MCF 10A (cell line): Measurements from ENCODE around the gene FOXP1. TPM values are rescaled to one million over a fixed set of nuclear protein-coding genes. Genes with fewer than 3 reads are reported as not detected.

ENCODE experiments used
- BruUV-seq: library from RNA; stranded (reverse); fragments of 400-500 nt; replicated peaks from 2 replicates; lab custom pipeline; 2021; lab: Mats Ljungman, UMichigan
- CTCF ChIA-PET: fragments of 300-600 bp; sonication (Branson Sonifier 250); formaldehyde crosslinking; extraction: SDS; loops from one replicate; lab custom pipeline; 2021; ENCODE audit warnings: antibody characterized with exemption, inconsistent platforms; lab: Yijun Ruan, JAX
- POLR2A ChIA-PET: fragments of 300-600, 350-650 bp; sonication (Branson Sonifier 250); formaldehyde crosslinking; extraction: SDS; loops from one replicate; lab custom pipeline; 2020; ENCODE audit warnings: antibody characterized with exemption, inconsistent platforms; lab: Yijun Ruan, JAX
- DNase-seq: peaks from one replicate; pipeline ENCODE4 v3.0.0-alpha.2; 2018; ENCODE audit not compliant: unreplicated experiment
- H3K27ac Mint-ChIP-seq: one replicate; pipeline ENCODE4 v1.8.0; 2022; ENCODE audit warnings: mild to moderate bottlenecking, low read depth, mixed read lengths; ENCODE audit not compliant: unreplicated experiment
- H3K27me3 Mint-ChIP-seq: one replicate; pipeline ENCODE4 v1.8.0; 2022; ENCODE audit warnings: mixed read lengths; ENCODE audit not compliant: insufficient read depth, unreplicated experiment
- H3K36me3 Mint-ChIP-seq: one replicate; pipeline ENCODE4 v1.8.0; 2022; ENCODE audit warnings: mild to moderate bottlenecking, moderate library complexity, mixed read lengths; ENCODE audit not compliant: insufficient read depth, unreplicated experiment
- H3K4me1 Mint-ChIP-seq: one replicate; pipeline ENCODE4 v1.8.0; 2022; ENCODE audit warnings: mixed read lengths; ENCODE audit not compliant: insufficient read depth, unreplicated experiment
- H3K4me3 Mint-ChIP-seq: one replicate; pipeline ENCODE4 v1.8.0; 2022; ENCODE audit warnings: mild to moderate bottlenecking, moderate library complexity, mixed read lengths; ENCODE audit not compliant: unreplicated experiment
- H3K9me3 Mint-ChIP-seq: one replicate; pipeline ENCODE4 v1.8.0; 2022; ENCODE audit warnings: mixed read lengths; ENCODE audit not compliant: unreplicated experiment
- intact Hi-C: fragments of 100-400 bp; cut with micrococcal nuclease; formaldehyde crosslinking; loops from 2 replicates; pipeline ENCODE4 v1.14.1; 2022
- total RNA-seq: library from RNA; stranded (reverse); gene quantifications from 2 replicates; pipeline ENCODE4 v1.2.3, GENCODE V29; 2022
- TF ChIP-seq, protein P1 (sequence below): fragments of 200-600 bp; IDR thresholded peaks from one replicate; pipeline ENCODE4 v1.8.0; 2022; ENCODE audit warnings: antibody characterized with exemption, mild to moderate bottlenecking; ENCODE audit not compliant: unreplicated experiment

Gene FOXP1
- total RNA-seq, 1 experiment from 2014 or later, result 49.0 TPM

- H3K9me3 Mint-ChIP-seq, result no peaks in the 10 kb centered on the region
- POLR2A ChIA-PET, result no interaction called here
- H3K27me3 Mint-ChIP-seq, result no peaks in the 10 kb centered on the region
- peaks cover 23% of the 10 kb centered on the region for H3K4me1 Mint-ChIP-seq
- TF ChIP-seq, protein P1, sequence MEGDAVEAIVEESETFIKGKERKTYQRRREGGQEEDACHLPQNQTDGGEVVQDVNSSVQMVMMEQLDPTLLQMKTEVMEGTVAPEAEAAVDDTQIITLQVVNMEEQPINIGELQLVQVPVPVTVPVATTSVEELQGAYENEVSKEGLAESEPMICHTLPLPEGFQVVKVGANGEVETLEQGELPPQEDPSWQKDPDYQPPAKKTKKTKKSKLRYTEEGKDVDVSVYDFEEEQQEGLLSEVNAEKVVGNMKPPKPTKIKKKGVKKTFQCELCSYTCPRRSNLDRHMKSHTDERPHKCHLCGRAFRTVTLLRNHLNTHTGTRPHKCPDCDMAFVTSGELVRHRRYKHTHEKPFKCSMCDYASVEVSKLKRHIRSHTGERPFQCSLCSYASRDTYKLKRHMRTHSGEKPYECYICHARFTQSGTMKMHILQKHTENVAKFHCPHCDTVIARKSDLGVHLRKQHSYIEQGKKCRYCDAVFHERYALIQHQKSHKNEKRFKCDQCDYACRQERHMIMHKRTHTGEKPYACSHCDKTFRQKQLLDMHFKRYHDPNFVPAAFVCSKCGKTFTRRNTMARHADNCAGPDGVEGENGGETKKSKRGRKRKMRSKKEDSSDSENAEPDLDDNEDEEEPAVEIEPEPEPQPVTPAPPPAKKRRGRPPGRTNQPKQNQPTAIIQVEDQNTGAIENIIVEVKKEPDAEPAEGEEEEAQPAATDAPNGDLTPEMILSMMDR, result no peak
- H3K36me3 Mint-ChIP-seq, result no peaks in the 10 kb centered on the region
- no peak overlapping the region for H3K4me3 Mint-ChIP-seq
- H3K27ac Mint-ChIP-seq, result no peak overlapping the region
- intact Hi-C loops, result no loop called here
- CTCF ChIA-PET, result no interaction called here
- BruUV-seq, result no TSS peak
- no peak for DNase-seq
Measured at GRCh38 chr3:71127844-71128243, 455.7 kb downstream of the FOXP1 start.

GRCh38 chr3:71127052-71127831 is 456.3 kb downstream of the FOXP1 start:
- BruUV-seq, result no TSS peak
- no peaks in the 10 kb centered on the region for H3K27me3 Mint-ChIP-seq
- TF ChIP-seq, protein P1, result no peak
- ChIA-PET CTCF (no interaction called here), POLR2A (no interaction called here)
- no peaks in the 10 kb centered on the region for H3K9me3 Mint-ChIP-seq
- intact Hi-C loops, result no loop called here
- H3K4me1 Mint-ChIP-seq, result peaks cover 23% of the 10 kb centered on the region
- H3K36me3 Mint-ChIP-seq, result no peaks in the 10 kb centered on the region
- no peak overlapping the region for H3K4me3 Mint-ChIP-seq
- DNase-seq, result no peak
- no peak overlapping the region for H3K27ac Mint-ChIP-seq

DNA sequence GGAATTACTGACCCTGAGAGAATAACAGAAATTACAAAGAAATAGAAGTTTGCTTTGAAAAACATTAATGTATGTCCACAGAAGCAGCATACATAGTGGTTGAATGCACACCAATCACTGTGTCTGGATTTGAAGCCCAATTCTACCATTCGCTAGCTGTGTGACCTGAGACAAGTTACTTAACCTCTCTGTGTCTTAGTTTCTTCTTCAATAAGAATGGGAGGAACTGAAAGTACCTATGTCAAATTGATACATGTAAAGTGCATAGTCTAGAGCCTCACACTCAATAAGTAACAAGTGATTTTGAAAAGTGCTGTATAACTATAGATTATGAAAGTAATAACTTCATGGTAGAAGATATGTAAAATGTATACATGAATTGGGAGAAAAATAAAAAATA is 457.8 kb downstream of the FOXP1 start:
- intact Hi-C loops, result no loop called here
- no peak overlapping the region for H3K27ac Mint-ChIP-seq
- no peaks in the 10 kb centered on the region for H3K9me3 Mint-ChIP-seq
- no peaks in the 10 kb centered on the region for H3K27me3 Mint-ChIP-seq
- H3K4me3 Mint-ChIP-seq, result no peak overlapping the region
- TF ChIP-seq, protein P1, result no peak
- H3K36me3 Mint-ChIP-seq, result no peaks in the 10 kb centered on the region
- ChIA-PET CTCF (no interaction called here), POLR2A (no interaction called here)
- no TSS peak for BruUV-seq
- peaks cover 20% of the 10 kb centered on the region for H3K4me1 Mint-ChIP-seq
- DNase-seq, result no peak

DNA sequence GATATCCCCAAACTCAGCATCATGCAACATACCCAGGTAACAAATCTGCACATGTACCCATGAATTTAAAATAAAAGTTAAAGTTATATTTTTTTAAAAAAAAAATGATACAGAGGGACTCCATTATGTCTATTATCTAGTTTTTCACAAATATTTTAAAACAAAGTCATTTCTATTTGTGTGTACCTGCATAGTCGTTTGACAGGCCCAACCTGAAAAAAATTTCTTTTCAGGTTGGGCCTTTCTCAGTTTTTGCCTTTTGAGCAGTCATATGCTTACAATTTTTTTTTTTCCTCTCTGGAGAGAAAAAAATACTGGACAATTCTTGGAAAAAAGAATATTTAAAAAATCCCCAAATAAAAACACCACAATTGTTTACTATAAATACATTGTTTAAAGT is 459.5 kb downstream of the FOXP1 start:
- Mint-ChIP-seq H3K4me1 (peaks cover 13% of the 10 kb centered on the region), H3K36me3 (no peaks in the 10 kb centered on the region), H3K9me3 (no peaks in the 10 kb centered on the region), H3K27me3 (no peaks in the 10 kb centered on the region), H3K4me3 (no peak overlapping the region), H3K27ac (no peak overlapping the region)
- DNase-seq, result no peak
- intact Hi-C loops, result no loop called here
- ChIA-PET POLR2A (no interaction called here), CTCF (no interaction called here)
- BruUV-seq, result no TSS peak
- TF ChIP-seq, protein P1, result no peak
